ENCODE results near the gene ME1. TPM values are rescaled to one million over a fixed set of nuclear protein-coding genes. Genes with fewer than 3 reads are reported as not detected.
"Not testable (repeated sequence)": the region's sequence is repeated elsewhere in the genome, so short reads cannot be mapped to it uniquely, and the experiment has no call there.

ME1 gene
- total and polyA plus RNA-seq, 9 of the 15 experiments (the other 6 are each of a cell fraction or from before 2014, with no cell fraction given): 3.2 to 10.4 (median 5.5) TPM

GRCh38 chr6:83287298-83287697, 143.6 kb downstream of the ME1 start:
- H3K9ac ChIP-seq (ENCODE audit: insufficient read depth in 1 of 2, low read depth in 2 of 2, low read length in 2 of 2); H4K20me1 ChIP-seq (replicated peaks; ENCODE audit: control insufficient read depth, insufficient read depth, low read length); H3K4me3 ChIP-seq; CTCF ChIA-PET (ENCODE audit: low intra/inter-chr PET ratio); intact Hi-C loops (cut with micrococcal nuclease); H3K4me2 ChIP-seq (ENCODE audit: insufficient read depth, low read length); H3K4me1 ChIP-seq (replicated peaks in 1 of 2; ENCODE audit: control insufficient read depth in 2 of 2, insufficient read depth in 2 of 2, low read length in 2 of 2); in situ Hi-C loops (cut with MboI); H3K27me3 ChIP-seq (ENCODE audit: control insufficient read depth in 2 of 2, insufficient read depth in 2 of 2, low read length in 2 of 2); H3K27ac ChIP-seq (ENCODE audit: extremely low read depth, low read depth, low read length); POLR2A ChIA-PET; H3K9me3 ChIP-seq (replicated peaks; ENCODE audit: control insufficient read depth, insufficient read depth, low read depth, low read length); H3K9me1 ChIP-seq (ENCODE audit: control insufficient read depth, insufficient read depth, low read length); DNase-seq (ENCODE audit: extremely low read depth in 1 of 4, low spot score in 3 of 4); H3K36me3 ChIP-seq (ENCODE audit: control insufficient read depth, insufficient read depth, low read length); BruUV-seq (replicated peaks); H2AFZ ChIP-seq (ENCODE audit: low read depth, low read length); H3K79me2 ChIP-seq (ENCODE audit: control insufficient read depth, insufficient read depth, low read length); FAIRE-seq; ATAC-seq: not testable (repeated sequence)
- 76% methylated on average over 5 of the region's 6 CpGs for WGBS (ENCODE audit: insufficient coverage, low coverage, missing lambda C conversion rate)
- TF ChIP-seq ZNF146 (CRISPR knock-in tag; IDR thresholded peaks at IDR 0.05; ENCODE audit: unreplicated experiment): peak; percentile 77
- peak; percentile 38 for TF ChIP-seq RBM25 (IDR thresholded peaks at IDR 0.05; ENCODE audit: low read depth, low read length, severe bottlenecking)

DNA sequence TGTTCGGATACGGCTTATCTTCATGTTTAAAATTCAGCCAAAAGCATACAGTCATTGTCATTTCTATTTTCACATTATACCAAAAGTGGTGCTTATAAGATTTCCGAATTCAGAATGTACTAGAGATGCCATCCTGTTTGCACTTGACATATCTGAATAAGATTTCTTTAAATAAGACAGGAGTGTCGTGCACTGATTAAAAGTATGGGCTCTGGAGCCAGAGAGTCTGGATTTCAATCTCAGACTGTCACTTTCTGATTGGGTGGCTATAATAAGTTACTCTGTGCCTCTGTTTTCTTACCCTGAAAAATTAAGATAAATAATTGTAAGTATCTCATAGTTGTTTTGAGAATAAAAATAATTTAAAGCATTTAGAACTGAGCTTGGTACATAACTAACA, 144.9 kb downstream of the ME1 start:
- intact Hi-C loops (cut with micrococcal nuclease) (no loop called here), in situ Hi-C loops (cut with MboI) (no loop called here)
- no peaks in the 10 kb centered on the region for H3K9me1 ChIP-seq (ENCODE audit: control insufficient read depth, insufficient read depth, low read length)
- FAIRE-seq: no peak
- WGBS (ENCODE audit: insufficient coverage, low coverage, missing lambda C conversion rate): 51% methylated on average over 4 of the region's 4 CpGs
- BruUV-seq (replicated peaks): no TSS peak
- ChIA-PET POLR2A (no interaction called here), CTCF (ENCODE audit: low intra/inter-chr PET ratio) (no interaction called here)
- H3K9ac ChIP-seq (ENCODE audit: insufficient read depth in 1 of 2, low read depth in 2 of 2, low read length in 2 of 2): no peak overlapping the region
- H3K27me3 ChIP-seq (ENCODE audit: control insufficient read depth in 2 of 2, insufficient read depth in 2 of 2, low read length in 2 of 2): no peaks in the 10 kb centered on the region
- no peaks in the 10 kb centered on the region for H3K9me3 ChIP-seq (replicated peaks; ENCODE audit: control insufficient read depth, insufficient read depth, low read depth, low read length)
- H4K20me1 ChIP-seq (replicated peaks; ENCODE audit: control insufficient read depth, insufficient read depth, low read length): no peaks in the 10 kb centered on the region
- no peak overlapping the region for H2AFZ ChIP-seq (ENCODE audit: low read depth, low read length)
- DNase-seq (ENCODE audit: extremely low read depth in 1 of 4, low spot score in 3 of 4): no peak
- no peaks in the 10 kb centered on the region for H3K79me2 ChIP-seq (ENCODE audit: control insufficient read depth, insufficient read depth, low read length)
- H3K27ac ChIP-seq (ENCODE audit: extremely low read depth, low read depth, low read length): no peak overlapping the region
- no peak for ATAC-seq
- H3K4me1 ChIP-seq (replicated peaks in 1 of 2; ENCODE audit: control insufficient read depth in 2 of 2, insufficient read depth in 2 of 2, low read length in 2 of 2): no peaks in the 10 kb centered on the region
- H3K36me3 ChIP-seq (ENCODE audit: control insufficient read depth, insufficient read depth, low read length): no peaks in the 10 kb centered on the region
- no peak overlapping the region for H3K4me2 ChIP-seq (ENCODE audit: insufficient read depth, low read length)
- H3K4me3 ChIP-seq: no peak overlapping the region
- TF ChIP-seq XRCC5 (IDR thresholded peaks at IDR 0.05; ENCODE audit: low read depth, low read length): no peak
- no peak for TF ChIP-seq TFE3 (CRISPR knock-in tag; IDR thresholded peaks at IDR 0.05)
- no peak for TF ChIP-seq KDM1A (IDR thresholded peaks at IDR 0.05)
- no peak for TF ChIP-seq TRIM24 (IDR thresholded peaks at IDR 0.05)
- no peak for TF ChIP-seq HNRNPUL1 (IDR thresholded peaks at IDR 0.05; ENCODE audit: low read length)
- TF ChIP-seq ARHGAP35 (IDR thresholded peaks at IDR 0.05; ENCODE audit: partially characterized antibody): no peak
- TF ChIP-seq ELF4 (CRISPR knock-in tag; IDR thresholded peaks at IDR 0.05): no peak
- TF ChIP-seq HDAC3 (IDR thresholded peaks at IDR 0.05; ENCODE audit: borderline replicate concordance, partially characterized antibody): no peak
- TF ChIP-seq NR2C1 (IDR thresholded peaks at IDR 0.05): no peak
- no peak for TF ChIP-seq NR2C1 (tag; IDR thresholded peaks at IDR 0.05)
- TF ChIP-seq, protein P1, sequence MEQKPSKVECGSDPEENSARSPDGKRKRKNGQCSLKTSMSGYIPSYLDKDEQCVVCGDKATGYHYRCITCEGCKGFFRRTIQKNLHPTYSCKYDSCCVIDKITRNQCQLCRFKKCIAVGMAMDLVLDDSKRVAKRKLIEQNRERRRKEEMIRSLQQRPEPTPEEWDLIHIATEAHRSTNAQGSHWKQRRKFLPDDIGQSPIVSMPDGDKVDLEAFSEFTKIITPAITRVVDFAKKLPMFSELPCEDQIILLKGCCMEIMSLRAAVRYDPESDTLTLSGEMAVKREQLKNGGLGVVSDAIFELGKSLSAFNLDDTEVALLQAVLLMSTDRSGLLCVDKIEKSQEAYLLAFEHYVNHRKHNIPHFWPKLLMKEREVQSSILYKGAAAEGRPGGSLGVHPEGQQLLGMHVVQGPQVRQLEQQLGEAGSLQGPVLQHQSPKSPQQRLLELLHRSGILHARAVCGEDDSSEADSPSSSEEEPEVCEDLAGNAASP (IDR thresholded peaks at IDR 0.05): no peak

Measured in K562 (cell line).